SK-N-SH (cell line): ENCODE measurements around the gene AGRN. TPM values are rescaled to one million over a fixed set of nuclear protein-coding genes. Genes with fewer than 3 reads are reported as not detected.
A peak's percentile ranks its signal among the peaks of the same experiment; 100 is the strongest.

ENCODE experiments used
- CTCF ChIA-PET: fragments of 300-600, 350-600 bp; formaldehyde crosslinking; extraction: SDS; loops from one replicate; lab custom pipeline; 2021; lab: Yijun Ruan, JAX
- POLR2A ChIA-PET: fragments of 350-600 bp; sonication (Branson Sonifier 250); formaldehyde crosslinking; extraction: SDS; loops from one replicate; lab custom pipeline; 2020; ENCODE audit warnings: antibody characterized with exemption, inconsistent platforms; lab: Yijun Ruan, JAX
- DNase-seq: peaks from one replicate; pipeline ENCODE4 v3.0.0; 2012
- H2AFZ ChIP-seq: fragments of 200-600 bp; sonication (generic); 2 replicates; pipeline ENCODE4 v1.8.1; 2016; ENCODE audit warnings: antibody characterized with exemption, mild to moderate bottlenecking, low read depth
- H3F3A ChIP-seq: fragments of 200-600 bp; sonication (generic); replicated peaks from 2 replicates; pipeline ENCODE3; 2016; ENCODE audit warnings: antibody characterized with exemption, mild to moderate bottlenecking; ENCODE audit not compliant: insufficient read depth
- H3K27ac ChIP-seq, 2 experiments: fragments of 200-500 bp in 1 of 2; fragments of 200-600 bp in 1 of 2; sonication (Bioruptor generic) in 1 of 2; sonication (generic), shearing (Covaris generic) in 1 of 2; 2 replicates each; pipeline versions ENCODE4 v1.5.1 to v1.6.1; 2014 to 2016; ENCODE audit warnings: low read depth in 2 of 2, inconsistent platforms in 1 of 2, low read length in 1 of 2, mild to moderate bottlenecking in 1 of 2, mixed read lengths in 1 of 2
- H3K27me3 ChIP-seq: fragments of 200-600 bp; sonication (generic), shearing (Covaris generic); 2 replicates; pipeline ENCODE4 v1.6.1; 2016; ENCODE audit warnings: mixed run types; ENCODE audit not compliant: insufficient read depth
- H3K36me3 ChIP-seq, 2 experiments: fragments of 200-500 bp in 1 of 2; fragments of 200-600 bp in 1 of 2; sonication (Bioruptor generic) in 1 of 2; sonication (generic) in 1 of 2; replicated peaks in 1 of 2; 2 replicates each; pipeline versions ENCODE3 to v1.5.1; 2014 to 2016; ENCODE audit warnings: low read length in 1 of 2, mild to moderate bottlenecking in 1 of 2; ENCODE audit not compliant: insufficient read depth in 2 of 2, control insufficient read depth in 1 of 2
- H3K4me1 ChIP-seq, 2 experiments: fragments of 200-500 bp in 1 of 2; fragments of 200-600 bp in 1 of 2; sonication (Bioruptor generic) in 1 of 2; sonication (generic), shearing (Covaris generic) in 1 of 2; 2 replicates each; pipeline versions ENCODE4 v1.5.1 to v1.6.1; 2014 to 2016; ENCODE audit warnings: low read depth in 1 of 2, low read length in 1 of 2, mixed run types in 1 of 2; ENCODE audit not compliant: insufficient read depth in 2 of 2, control insufficient read depth in 1 of 2
- H3K4me2 ChIP-seq: fragments of 200-600 bp; sonication (generic), shearing (Covaris generic); 2 replicates; pipeline ENCODE4 v1.6.1; 2017; ENCODE audit warnings: mixed run types
- H3K4me3 ChIP-seq, 2 experiments: fragments of 200-500 bp in 1 of 2; fragments of 200-600 bp in 1 of 2; sonication (Bioruptor generic) in 1 of 2; sonication (generic), shearing (Covaris generic) in 1 of 2; 2 replicates each; pipeline versions ENCODE4 v1.5.1 to v1.8.1; 2014 to 2016; ENCODE audit warnings: low read depth in 2 of 2, inconsistent platforms in 1 of 2, low read length in 1 of 2, mild to moderate bottlenecking in 1 of 2, mixed read lengths in 1 of 2, moderate library complexity in 1 of 2
- H3K79me2 ChIP-seq: fragments of 200-600 bp; sonication (generic); 2 replicates; pipeline ENCODE4 v1.8.1; 2017; ENCODE audit warnings: mild to moderate bottlenecking; ENCODE audit not compliant: insufficient read depth
- H3K9ac ChIP-seq: fragments of 200-600 bp; sonication (generic); 2 replicates; pipeline ENCODE4 v1.6.1; 2017; ENCODE audit warnings: mixed run types
- H3K9me2 ChIP-seq: fragments of 200-600 bp; sonication (generic); 2 replicates; pipeline ENCODE4 v1.6.1; 2017; ENCODE audit warnings: mixed run types
- H3K9me3 ChIP-seq: fragments of 200-600 bp; sonication (generic); 2 replicates; pipeline ENCODE4 v1.6.1; 2017; ENCODE audit warnings: mixed run types, mild to moderate bottlenecking, moderate library complexity
- H4K20me1 ChIP-seq: fragments of 200-600 bp; sonication (generic); 2 replicates; pipeline ENCODE4 v1.6.1; 2017; ENCODE audit warnings: mild to moderate bottlenecking, mixed run types; ENCODE audit not compliant: insufficient read depth
- CHD2 ChIP-seq: fragments of 150-350 bp; IDR thresholded peaks from 2 replicates; pipeline ENCODE4 v1.6.1; 2018; ENCODE audit warnings: low read length; ENCODE audit not compliant: partially characterized antibody
- CTCF ChIP-seq: fragments of 200-600 bp; sonication (generic); IDR thresholded peaks from 2 replicates; pipeline ENCODE4 v1.6.1; 2017; ENCODE audit warnings: antibody characterized with exemption, mild to moderate bottlenecking, moderate library complexity
- NFIC ChIP-seq: IDR thresholded peaks from 2 replicates; pipeline ENCODE4 v1.4.0; 2012; ENCODE audit warnings: borderline replicate concordance
- NRF1 ChIP-seq: IDR thresholded peaks from 2 replicates; pipeline ENCODE4 v1.6.1; 2012; ENCODE audit warnings: low read depth, mild to moderate bottlenecking, low read length
- SIN3A ChIP-seq: IDR thresholded peaks from 2 replicates; pipeline ENCODE4 v1.6.1; 2012; ENCODE audit warnings: low read depth, mild to moderate bottlenecking, low read length, moderate library complexity, borderline replicate concordance
- WGBS: methylation state at CpG from one replicate; pipeline ENCODE4 v1.1.6; 2017; ENCODE audit warnings: low lambda C conversion rate; 5-methylcytosine and 5-hydroxymethylcytosine counted together
- polyA plus RNA-seq, 3 experiments: library from polyadenylated mRNA; depleted of rRNA; stranded (reverse); fragments of >200 nt; gene quantifications; 2 replicates each; pipeline ENCODE4 v1.2.3, GENCODE V29; 2012
- TF ChIP-seq, protein P1 (sequence below): IDR thresholded peaks from 2 replicates; pipeline ENCODE4 v1.4.0; 2012; ENCODE audit warnings: low read depth, borderline replicate concordance

Gene AGRN
- polyA plus RNA-seq, 1 of the 3 experiments (the other 2 are of a cell fraction), result 31.6 TPM

- TF ChIP-seq, protein P1, sequence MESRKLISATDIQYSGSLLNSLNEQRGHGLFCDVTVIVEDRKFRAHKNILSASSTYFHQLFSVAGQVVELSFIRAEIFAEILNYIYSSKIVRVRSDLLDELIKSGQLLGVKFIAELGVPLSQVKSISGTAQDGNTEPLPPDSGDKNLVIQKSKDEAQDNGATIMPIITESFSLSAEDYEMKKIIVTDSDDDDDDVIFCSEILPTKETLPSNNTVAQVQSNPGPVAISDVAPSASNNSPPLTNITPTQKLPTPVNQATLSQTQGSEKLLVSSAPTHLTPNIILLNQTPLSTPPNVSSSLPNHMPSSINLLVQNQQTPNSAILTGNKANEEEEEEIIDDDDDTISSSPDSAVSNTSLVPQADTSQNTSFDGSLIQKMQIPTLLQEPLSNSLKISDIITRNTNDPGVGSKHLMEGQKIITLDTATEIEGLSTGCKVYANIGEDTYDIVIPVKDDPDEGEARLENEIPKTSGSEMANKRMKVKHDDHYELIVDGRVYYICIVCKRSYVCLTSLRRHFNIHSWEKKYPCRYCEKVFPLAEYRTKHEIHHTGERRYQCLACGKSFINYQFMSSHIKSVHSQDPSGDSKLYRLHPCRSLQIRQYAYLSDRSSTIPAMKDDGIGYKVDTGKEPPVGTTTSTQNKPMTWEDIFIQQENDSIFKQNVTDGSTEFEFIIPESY, result no peak
- TF ChIP-seq SIN3A (no peak), NFIC (no peak), NRF1 (no peak)
These were observed 19.4 kb downstream of the AGRN start (continued) for GRCh38 chr1:1039145-1039910.

- Histone ChIP-seq H2AFZ (no peak overlapping the region), H3K9ac (no peak overlapping the region), H3K9me3 (no peaks in the 10 kb centered on the region), H3K27ac (no peak overlapping the region), H3K27me3 (no peaks in the 10 kb centered on the region), H3K79me2 (no peaks in the 10 kb centered on the region), H3K4me1 (peaks cover 0 to 18% of the 10 kb centered on the region in 2 experiments; a peak in 1 of 4 replicates), H3K9me2 (no peaks in the 10 kb centered on the region), H4K20me1 (peaks cover 21% of the 10 kb centered on the region), H3K36me3 (peaks cover 0 to 10% of the 10 kb centered on the region in 2 experiments), H3K4me3 (peak overlapping the region; percentile 39 to 41; a peak in 3 of 4 replicates), H3K4me2 (peak overlapping the region; percentile 78)
- CTCF ChIA-PET, result interaction anchor here (0.7 to 4.5 kb wide), 10 partner anchors 8 to 175 kb away, joined by 3 to 43 read pairs (median 7); partner anchors contain the start of gene ISG15
- POLR2A ChIA-PET, result interaction anchor here (0.8 kb wide), 1 partner anchor 35 kb away, joined by 4 read pairs; no protein-coding TSS in a partner anchor
- peak; percentile 98 for DNase-seq
- WGBS, result 30% methylated on average over 5 of the region's 99 CpGs
- 0 out of 2 replicates have a peak, but pooled peaks have one; percentile 8 for TF ChIP-seq CTCF
- no peak for TF ChIP-seq CHD2
- TF ChIP-seq, all 33 proteins: peak for 1
- H3F3A ChIP-seq, result no peaks in the 10 kb centered on the region
These were observed 20.4 kb downstream of the AGRN start for GRCh38 chr1:1040004-1040991.
